GM20431 (cell line): Measurements from ENCODE around the gene ANKRD13C.
"Not testable (repeated sequence)": the region's sequence is repeated elsewhere in the genome, so short reads cannot be mapped to it uniquely, and the experiment has no call there.

Experiments
- in situ Hi-C: fragments of 300-500 bp; cut with MseI, MboI; formaldehyde crosslinking; loops from one replicate; pipeline ENCODE4 v1.15.0; 2020; ENCODE audit warnings: low sequenced_read_pairs; ENCODE audit not compliant: unreplicated experiment

The ANKRD13C gene

GRCh38 chr1:70354332-70355110 is at the start of gene ANKRD13C:
TSS of gene ANKRD13C (minus strand) at chr1:70354722. CDS start at chr1:70354408, 314 bp downstream.
- in situ Hi-C loops = no loop called here

GRCh38 chr1:70403759-70404158 is 49.2 kb upstream of the ANKRD13C start:
- in situ Hi-C loops = no loop called here

DNA sequence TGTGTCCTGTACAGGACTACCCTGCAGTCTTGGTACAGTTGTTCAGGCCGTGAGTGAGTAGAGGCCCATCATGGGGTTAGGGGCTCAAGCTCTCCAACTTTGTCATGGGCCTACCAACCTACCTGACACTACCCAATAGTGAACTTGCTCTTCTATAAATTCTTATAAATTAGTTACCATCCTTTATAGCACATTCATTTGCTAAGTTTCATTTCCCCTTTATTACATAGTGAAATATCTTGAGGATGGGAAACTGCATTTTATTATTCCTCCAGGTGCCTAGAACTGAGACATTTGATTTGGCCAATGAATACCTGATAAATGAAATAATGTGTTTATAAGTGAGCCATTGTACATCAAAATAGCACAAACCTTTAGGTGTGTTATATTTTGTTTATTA is 47.5 kb upstream of the ANKRD13C start:
- in situ Hi-C loops = no loop called here

DNA sequence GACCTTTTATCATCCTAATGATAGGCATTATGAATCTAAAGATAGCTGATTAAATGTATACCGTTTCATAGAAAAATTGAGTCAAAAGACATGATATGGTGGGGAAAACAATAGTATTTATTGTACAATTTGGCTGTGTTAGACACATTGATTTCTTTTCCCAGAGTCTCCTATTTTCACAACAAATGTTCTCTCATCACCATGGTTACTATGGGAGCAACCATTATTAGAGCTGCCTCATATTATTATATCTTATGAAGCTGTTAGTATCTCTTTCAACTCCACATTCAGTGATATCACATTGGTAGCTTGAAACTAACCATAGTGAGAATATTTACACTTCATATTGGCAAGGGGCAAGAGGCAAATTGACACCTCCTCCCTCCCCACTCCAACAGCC is 45.8 kb upstream of the ANKRD13C start:
- in situ Hi-C loops = no loop called here

- in situ Hi-C loops = no loop called here
Observed at GRCh38 chr1:70397013-70397412, 42.5 kb upstream of the ANKRD13C start.

DNA sequence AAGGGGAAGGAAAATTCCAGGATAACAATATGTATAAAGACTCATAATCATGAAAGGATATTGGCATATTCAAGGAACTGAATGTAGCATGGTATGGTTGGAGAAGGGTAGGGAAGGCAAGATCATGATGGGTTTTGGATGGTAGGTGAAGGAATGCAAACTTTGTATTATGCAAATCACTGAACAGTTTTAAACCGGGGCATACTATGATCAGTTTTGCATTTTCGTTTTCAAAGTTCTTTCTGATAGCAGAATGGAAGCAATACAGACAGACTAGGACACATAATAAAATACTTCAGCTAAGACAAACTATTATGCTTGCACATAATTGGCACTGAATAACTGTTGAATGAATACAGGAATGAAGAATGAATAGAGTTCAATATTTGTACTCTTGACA is 42.1 kb upstream of the ANKRD13C start:
- in situ Hi-C loops = no loop called here

DNA sequence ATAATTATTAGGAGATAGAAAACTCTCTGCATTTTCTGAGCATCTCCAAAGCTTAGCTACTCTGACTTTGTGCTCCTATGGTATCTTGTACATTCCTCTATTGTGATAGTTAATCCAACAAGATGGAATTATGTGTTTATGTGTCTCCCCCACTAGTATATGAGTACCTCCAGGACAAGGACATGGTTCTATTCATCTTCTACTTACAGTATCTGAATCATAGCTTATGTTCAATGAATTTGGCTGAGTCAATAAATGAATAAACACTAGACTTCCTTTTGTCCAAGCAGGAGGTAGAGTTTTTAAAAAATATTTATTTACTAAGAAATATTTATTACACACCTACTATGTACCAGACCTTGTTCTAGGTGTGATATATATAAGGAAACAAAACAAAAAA is 38.1 kb upstream of the ANKRD13C start:
- in situ Hi-C loops = no loop called here

- in situ Hi-C loops = no loop called here
Observed at GRCh38 chr1:70387507-70387906, 33.0 kb upstream of the ANKRD13C start.

- in situ Hi-C loops = no loop called here
Observed at GRCh38 chr1:70386121-70386520, 31.6 kb upstream of the ANKRD13C start.

DNA sequence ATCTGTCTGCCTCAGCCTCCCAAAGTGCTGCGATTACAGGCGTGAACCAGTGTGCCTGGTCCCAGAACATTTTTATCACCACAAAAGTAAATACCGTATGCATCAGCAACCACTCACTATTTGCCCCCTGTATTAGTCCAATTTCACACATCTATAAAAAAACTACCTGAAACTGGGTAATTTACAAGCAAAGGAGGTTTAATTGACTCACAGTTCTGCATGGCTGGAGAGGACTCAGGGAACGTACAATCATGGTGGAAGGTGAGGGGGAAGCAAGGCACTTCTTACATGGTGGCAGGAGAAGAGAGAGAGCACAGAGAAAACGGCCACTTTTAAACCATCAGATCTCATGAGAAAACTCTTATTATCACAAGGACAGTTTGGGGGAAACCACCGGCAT is 31.0 kb upstream of the ANKRD13C start:
- in situ Hi-C loops = no loop called here

DNA sequence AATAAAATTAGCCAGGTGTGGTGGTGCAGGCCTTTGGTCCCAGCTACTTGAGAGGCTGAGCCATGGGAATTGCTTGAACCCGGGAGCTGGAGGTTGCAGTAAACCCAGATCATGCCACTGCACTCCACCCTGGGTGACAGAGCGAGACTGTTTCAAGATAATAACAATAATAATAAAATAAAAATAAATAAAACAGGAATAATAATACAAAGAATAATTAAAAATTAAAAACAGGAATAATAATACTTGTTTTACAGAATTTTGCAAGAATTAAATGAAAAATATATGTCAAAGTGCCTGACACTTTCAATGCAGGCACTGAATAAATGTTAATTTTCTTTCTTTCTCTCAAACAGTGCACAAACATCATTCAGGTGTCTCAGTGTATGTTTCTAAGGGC is 30.0 kb upstream of the ANKRD13C start:
- in situ Hi-C loops = no loop called here

GRCh38 chr1:70383483-70383882 is 29.0 kb upstream of the ANKRD13C start:
- in situ Hi-C loops = no loop called here

DNA sequence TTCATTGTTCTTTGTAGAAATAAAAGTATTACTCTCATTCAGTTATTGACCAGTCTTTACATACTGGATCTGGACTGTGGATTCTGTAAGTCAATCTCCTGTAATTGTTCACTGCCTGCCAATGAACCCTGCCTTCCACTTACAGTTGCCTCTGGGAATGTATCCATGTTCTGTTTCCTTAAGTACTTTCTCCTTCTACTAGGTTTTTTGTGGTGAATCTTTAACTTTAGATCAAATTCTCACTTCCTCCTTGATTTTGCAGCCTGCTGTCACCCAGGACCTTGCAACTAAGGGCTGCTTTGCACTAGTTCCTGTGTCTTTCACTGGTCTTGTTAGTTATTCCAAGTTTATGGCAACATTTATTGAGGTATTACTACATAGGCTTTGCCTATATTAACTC is 28.2 kb upstream of the ANKRD13C start:
- in situ Hi-C loops = no loop called here

DNA sequence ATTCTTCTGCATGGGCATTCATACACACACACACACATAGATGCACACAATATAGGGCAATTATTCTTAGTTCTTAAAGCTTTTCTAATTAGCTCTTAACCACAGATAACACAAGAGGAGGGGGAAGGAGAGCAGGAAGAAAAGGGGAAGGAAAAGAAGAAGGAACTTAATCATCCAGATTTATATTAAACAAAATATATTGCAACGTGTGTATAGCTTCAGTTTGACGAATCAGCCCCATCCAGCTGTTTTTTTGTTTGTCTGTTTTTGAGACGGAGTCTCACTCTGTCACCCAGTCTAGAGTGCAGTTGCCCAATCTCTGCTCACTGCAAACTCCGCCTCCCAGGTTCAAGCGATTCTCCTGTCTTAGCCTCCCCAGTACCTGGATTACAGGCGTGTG is 21.7 kb upstream of the ANKRD13C start:
- in situ Hi-C loops = no loop called here

DNA sequence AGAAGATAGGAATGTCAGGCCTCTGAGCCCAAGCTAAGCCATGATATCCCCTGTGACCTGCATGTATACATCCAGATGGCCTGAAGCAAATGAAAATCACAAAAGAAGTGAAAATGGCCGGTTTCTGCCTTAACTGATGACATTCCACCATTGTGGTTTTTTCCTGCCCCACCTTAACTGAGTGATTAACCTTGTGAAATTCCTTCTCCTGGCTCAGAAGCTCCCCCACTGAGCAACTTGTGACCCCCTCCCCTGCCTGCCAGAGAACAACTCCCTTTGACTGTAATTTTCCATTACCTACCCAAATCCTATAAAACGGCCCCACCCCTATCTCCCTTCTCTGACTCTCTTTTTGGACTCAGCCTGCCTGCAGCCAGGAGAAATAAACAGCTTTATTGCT is 19.1 kb upstream of the ANKRD13C start:
- in situ Hi-C loops = not testable (repeated sequence)

- in situ Hi-C loops = no loop called here
Observed at GRCh38 chr1:70372426-70372825, 17.9 kb upstream of the ANKRD13C start.

GRCh38 chr1:70371586-70371985 is 17.1 kb upstream of the ANKRD13C start:
- in situ Hi-C loops = not testable (repeated sequence)

GRCh38 chr1:70367397-70367796 is 12.9 kb upstream of the ANKRD13C start:
- in situ Hi-C loops = not testable (repeated sequence)

- in situ Hi-C loops = not testable (repeated sequence)
Observed at GRCh38 chr1:70366997-70367396, 12.5 kb upstream of the ANKRD13C start.

DNA sequence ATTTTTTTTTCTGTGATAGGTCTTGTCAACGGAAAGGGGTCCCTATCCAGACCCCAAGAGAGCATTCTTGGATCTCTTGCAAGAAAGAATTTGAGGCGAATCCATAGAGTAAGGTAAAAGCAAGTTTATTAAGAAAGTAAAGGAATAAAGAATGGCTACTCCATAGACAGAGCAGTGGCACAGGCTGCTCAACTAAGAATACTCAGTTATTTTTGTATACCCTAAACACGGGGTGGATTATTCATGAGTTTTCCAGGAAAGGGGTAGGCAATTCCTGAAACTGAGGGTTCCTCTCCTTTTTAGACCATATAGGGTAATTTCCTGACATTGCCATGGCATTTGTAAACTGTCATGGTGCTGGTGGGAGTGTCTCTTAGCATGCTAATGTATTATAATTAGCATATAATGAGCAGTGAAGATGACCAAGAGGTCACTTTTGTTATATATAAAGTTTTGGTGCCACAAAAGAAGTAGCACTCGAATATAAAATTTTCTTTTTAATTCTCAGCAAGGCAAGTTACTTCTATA is 12.0 kb upstream of the ANKRD13C start:
- in situ Hi-C loops = not testable (repeated sequence)

- in situ Hi-C loops = no loop called here
Observed at GRCh38 chr1:70364439-70364838, 9.9 kb upstream of the ANKRD13C start.
